Spleen (tissue), 7 donors: ENCODE results near the gene ANGPTL2.

Experiments
- CTCF ChIP-seq, 11 experiments: fragments of 200-600 bp in 7 of 11; fragments of 450-650 bp in 4 of 11; sonication (generic) in 4 of 11; IDR thresholded peaks in 8 of 11; conservative IDR thresholded peaks in 3 of 11; 1 replicate in 7 of 11; 2 replicates in 4 of 11; pipeline versions ENCODE4 v1.4.0 to v1.8.0; 2016 to 2021; ENCODE audit warnings: antibody characterized with exemption in 11 of 11, inconsistent platforms in 4 of 11, mild to moderate bottlenecking in 1 of 11
- POLR2A ChIP-seq, 3 donors: fragments of 450-650 bp; IDR thresholded peaks; one replicate each; pipeline ENCODE4 v1.5.1; 2017; ENCODE audit warnings: antibody characterized with exemption in 3 of 3, mild to moderate bottlenecking in 1 of 3
- POLR2AphosphoS5 ChIP-seq, 3 donors: sonication (generic); formaldehyde crosslinking; IDR thresholded peaks; one replicate each; pipeline ENCODE4 v1.5.1; 2017; ENCODE audit warnings: antibody characterized with exemption in 3 of 3
- donor health status: DM: no; HTN: no; CAD: no; lungs with moderate emphysema.
- donor health status: DM: no; HTN: no; CAD: no.
- donor health status: DM: no; HTN: no; CAD: no.

- TF ChIP-seq POLR2AphosphoS5 (IDR thresholded peaks at IDR 0.05) (no peak), CTCF (IDR thresholded peaks at IDR 0.05 in 8 of 11, conservative IDR thresholded peaks at IDR 0.05 in 3 of 11) (no peak), POLR2A (IDR thresholded peaks at IDR 0.05) (no peak)
Measured at GRCh38 chr9:127124792-127125191, 2.4 kb upstream of the ANGPTL2 start.
